Spleen (tissue), 11 donors: ENCODE measurements around the gene GLP1R. TPM values are rescaled to one million over a fixed set of nuclear protein-coding genes. Genes with fewer than 3 reads are reported as not detected.

Experiments
- DNase-seq: peaks from one replicate; pipeline ENCODE4 v3.0.0-alpha.2; 2020
- H3K27ac ChIP-seq, 8 donors: fragments of 200-600 bp; sonication (generic) in 7 of 8; 1 replicate in 4 of 8; 2 replicates in 4 of 8; pipeline versions ENCODE4 v1.5.0 to v1.8.0; 2016 to 2021; ENCODE audit warnings: inconsistent platforms in 4 of 8, mild to moderate bottlenecking in 4 of 8, moderate library complexity in 1 of 8
- H3K27me3 ChIP-seq, 7 donors: fragments of 200-600 bp; sonication (generic) in 6 of 7; replicated peaks in 1 of 7; 1 replicate in 4 of 7; 2 replicates in 3 of 7; pipeline versions ENCODE4 v1.5.0 to v1.8.0; 2016 to 2021; ENCODE audit warnings: inconsistent platforms in 3 of 7, mild to moderate bottlenecking in 1 of 7
- H3K36me3 ChIP-seq, 6 donors: fragments of 200-600 bp; sonication (generic) in 5 of 6; 1 replicate in 4 of 6; 2 replicates in 2 of 6; pipeline versions ENCODE4 v1.5.0 to v1.8.0; 2016 to 2021; ENCODE audit warnings: inconsistent platforms in 2 of 6
- H3K4me1 ChIP-seq, 6 donors: fragments of 200-600 bp; sonication (generic) in 5 of 6; 1 replicate in 3 of 6; 2 replicates in 3 of 6; pipeline versions ENCODE4 v1.5.0 to v1.8.0; 2016 to 2021; ENCODE audit warnings: inconsistent platforms in 3 of 6
- H3K4me3 ChIP-seq, 8 donors: fragments of 200-600 bp; sonication (generic) in 7 of 8; 1 replicate in 4 of 8; 2 replicates in 4 of 8; pipeline versions ENCODE4 v1.5.0 to v1.8.0; 2016 to 2021; ENCODE audit warnings: inconsistent platforms in 4 of 8, mild to moderate bottlenecking in 4 of 8, moderate library complexity in 2 of 8
- H3K9me3 ChIP-seq, 8 donors: fragments of 200-600 bp; sonication (generic) in 7 of 8; 1 replicate in 4 of 8; 2 replicates in 4 of 8; pipeline versions ENCODE4 v1.5.0 to v1.8.0; 2016 to 2021; ENCODE audit warnings: inconsistent platforms in 4 of 8
- CTCF ChIP-seq, 11 experiments: fragments of 200-600 bp in 7 of 11; fragments of 450-650 bp in 4 of 11; sonication (generic) in 4 of 11; IDR thresholded peaks in 8 of 11; conservative IDR thresholded peaks in 3 of 11; 1 replicate in 7 of 11; 2 replicates in 4 of 11; pipeline versions ENCODE4 v1.4.0 to v1.8.0; 2016 to 2021; ENCODE audit warnings: antibody characterized with exemption in 11 of 11, inconsistent platforms in 4 of 11, mild to moderate bottlenecking in 1 of 11
- POLR2A ChIP-seq, 3 donors: fragments of 450-650 bp; IDR thresholded peaks; one replicate each; pipeline ENCODE4 v1.5.1; 2017; ENCODE audit warnings: antibody characterized with exemption in 3 of 3, mild to moderate bottlenecking in 1 of 3
- POLR2AphosphoS5 ChIP-seq, 3 donors: sonication (generic); formaldehyde crosslinking; IDR thresholded peaks; one replicate each; pipeline ENCODE4 v1.5.1; 2017; ENCODE audit warnings: antibody characterized with exemption in 3 of 3
- WGBS, 5 donors: extraction: QIAGEN DNeasy Blood & Tissue Kit in 3 of 5; methylation state at CpG; one replicate each; pipeline versions ENCODE4 v1.1.5 to v1.1.7; 2013 to 2018; 5-methylcytosine and 5-hydroxymethylcytosine counted together
- intact Hi-C: fragments of 100-400 bp; cut with DNase I; formaldehyde crosslinking; loops from one replicate; pipeline ENCODE4 v1.15.0; 2023; ENCODE audit warnings: low total_unique reads
- polyA plus RNA-seq, 3 donors: library from polyadenylated mRNA; stranded (reverse); fragments of 200-250 nt; gene quantifications; one replicate each; pipeline ENCODE4 v1.2.1, GENCODE V29; 2013
- total RNA-seq, 7 donors: library from RNA; depleted of rRNA in 3 of 7; stranded (reverse); fragments of >200 nt in 3 of 7; fragmentation: NEBNext Ultra II Directional in 4 of 7; extraction: Animal tissue kit (Norgen Biotek cat#: 25700) in 4 of 7; gene quantifications; one replicate each; pipeline versions ENCODE4 v1.1.0 to v1.2.1, GENCODE V29; 2016 to 2021
- donor health status: healthy with polysubstance abuse.
- donor health status: DM: no; HTN: no; CAD: no; lungs with moderate emphysema.
- donor health status: DM: no; HTN: no; CAD: no.
- donor health status: Bipolar disorder and iron deficiency.
- donor health status: healthy.
- donor health status: DM: no; HTN: no; CAD: no.
- donor health status: DM: yes; HTN: yes; CAD: no.

The GLP1R gene
- total and polyA plus RNA-seq, 10 donors = 0.11 TPM; not detected in 9

GRCh38 chr6:39035681-39036080, 12.9 kb upstream of the GLP1R start:
- no peak for DNase-seq
- Histone ChIP-seq H3K4me1 (no peaks in the 10 kb centered on the region), H3K9me3 (no peaks in the 10 kb centered on the region), H3K27ac (no peak overlapping the region), H3K27me3 (peaks cover 0 to 76% (median 14%) of the 10 kb centered on the region in 7 donors), H3K36me3 (no peaks in the 10 kb centered on the region), H3K4me3 (no peak overlapping the region)
- intact Hi-C loops = no loop called here
- TF ChIP-seq CTCF (IDR thresholded peaks at IDR 0.05 in 8 of 11, conservative IDR thresholded peaks at IDR 0.05 in 3 of 11) = no peak
- TF ChIP-seq POLR2A (IDR thresholded peaks at IDR 0.05) = no peak
- TF ChIP-seq POLR2AphosphoS5 (IDR thresholded peaks at IDR 0.05) = no peak
- WGBS, 5 donors = 42 to 59% (median 51%) methylated on average over 9 of the region's 9 CpGs

- H3K36me3 ChIP-seq = no peaks in the 10 kb centered on the region
- TF ChIP-seq POLR2AphosphoS5 (IDR thresholded peaks at IDR 0.05) = no peak
- TF ChIP-seq CTCF (IDR thresholded peaks at IDR 0.05 in 8 of 11, conservative IDR thresholded peaks at IDR 0.05 in 3 of 11) = no peak
- TF ChIP-seq POLR2A (IDR thresholded peaks at IDR 0.05) = no peak
- WGBS, 5 donors = 22 to 32% (median 25%) methylated on average over 4 of the region's 4 CpGs
Measured at GRCh38 chr6:39037082-39037508, 11.5 kb upstream of the GLP1R start.

GRCh38 chr6:39037707-39038106, 10.9 kb upstream of the GLP1R start:
- intact Hi-C loops = no loop called here
- Histone ChIP-seq H3K4me1 (no peaks in the 10 kb centered on the region), H3K9me3 (peaks cover 0 to 5% (median 0%) of the 10 kb centered on the region in 8 donors), H3K27me3 (peaks cover 0 to 86% (median 11%) of the 10 kb centered on the region in 7 donors), H3K36me3 (no peaks in the 10 kb centered on the region), H3K27ac (no peak overlapping the region), H3K4me3 (no peak overlapping the region)
- TF ChIP-seq POLR2A (IDR thresholded peaks at IDR 0.05) (no peak), CTCF (IDR thresholded peaks at IDR 0.05 in 8 of 11, conservative IDR thresholded peaks at IDR 0.05 in 3 of 11) (no peak), POLR2AphosphoS5 (IDR thresholded peaks at IDR 0.05) (no peak)
- no peak for DNase-seq
- WGBS, 5 donors = 48 to 71% (median 56%) methylated on average over 6 of the region's 6 CpGs

More at GRCh38 chr6:39037082-39037508, 11.5 kb upstream of the GLP1R start:
- Histone ChIP-seq H3K4me3 (no peak overlapping the region), H3K27ac (no peak overlapping the region), H3K9me3 (peaks cover 0 to 5% (median 0%) of the 10 kb centered on the region in 8 donors), H3K27me3 (peaks cover 0 to 80% (median 11%) of the 10 kb centered on the region in 7 donors), H3K4me1 (no peaks in the 10 kb centered on the region)
- intact Hi-C loops = no loop called here
- no peak for DNase-seq

GRCh38 chr6:39040080-39040673, 8.4 kb upstream of the GLP1R start:
- DNase-seq = no peak
- no peak overlapping the region for H3K4me3 ChIP-seq
- no peaks in the 10 kb centered on the region for H3K4me1 ChIP-seq
- TF ChIP-seq POLR2AphosphoS5 (IDR thresholded peaks at IDR 0.05) = no peak
- TF ChIP-seq CTCF (IDR thresholded peaks at IDR 0.05 in 8 of 11, conservative IDR thresholded peaks at IDR 0.05 in 3 of 11) = no peak
- TF ChIP-seq POLR2A (IDR thresholded peaks at IDR 0.05) = no peak
- H3K9me3 ChIP-seq = peaks cover 0 to 5% (median 0%) of the 10 kb centered on the region in 8 donors
- no peaks in the 10 kb centered on the region for H3K36me3 ChIP-seq
- H3K27ac ChIP-seq = no peak overlapping the region
- WGBS, 5 donors = 61 to 79% (median 70%) methylated on average over 10 of the region's 10 CpGs
- intact Hi-C loops = no loop called here
- peaks cover 0 to 83% (median 8%) of the 10 kb centered on the region in 7 donors for H3K27me3 ChIP-seq
